HG03066 (cell line): ENCODE results near the gene OR5H14.
"Not testable (repeated sequence)": the region's sequence is repeated elsewhere in the genome, so short reads cannot be mapped to it uniquely, and the experiment has no call there.

Source experiments
- ATAC-seq: cut with Tn5 transposase; IDR thresholded peaks from one replicate; pipeline ENCODE4 v1.9.1; 2021; ENCODE audit warnings: low read depth; ENCODE audit not compliant: unreplicated experiment

Gene OR5H14

GRCh38 chr3:98190911-98191310 lies 43.6 kb downstream of the OR5H14 start:
- not testable (repeated sequence) for ATAC-seq

GRCh38 chr3:98196293-98196692 lies 49.0 kb downstream of the OR5H14 start:
- not testable (repeated sequence) for ATAC-seq

- no peak for ATAC-seq
These were observed 51.7 kb downstream of the OR5H14 start for GRCh38 chr3:98199020-98199419.
